ENCODE measurements around the gene SMPD3.

Gene SMPD3

GRCh38 chr16:68404736-68405345 is 43.5 kb downstream of the SMPD3 start:
- DNase-seq (ENCODE audit: low read depth) = no peak

- no peak for DNase-seq (ENCODE audit: low read depth)
Observed at GRCh38 chr16:68403704-68404103, 44.6 kb downstream of the SMPD3 start.

- no peak for DNase-seq (ENCODE audit: low read depth)
Observed at GRCh38 chr16:68403177-68403576, 45.1 kb downstream of the SMPD3 start.

GRCh38 chr16:68402748-68403040 is 45.6 kb downstream of the SMPD3 start:
- no peak for DNase-seq (ENCODE audit: low read depth)

- DNase-seq (ENCODE audit: low read depth) = no peak
Observed at GRCh38 chr16:68401871-68402747, 46.2 kb downstream of the SMPD3 start.

- no peak for DNase-seq (ENCODE audit: low read depth)
Observed at GRCh38 chr16:68400924-68401460, 47.3 kb downstream of the SMPD3 start.

DNA sequence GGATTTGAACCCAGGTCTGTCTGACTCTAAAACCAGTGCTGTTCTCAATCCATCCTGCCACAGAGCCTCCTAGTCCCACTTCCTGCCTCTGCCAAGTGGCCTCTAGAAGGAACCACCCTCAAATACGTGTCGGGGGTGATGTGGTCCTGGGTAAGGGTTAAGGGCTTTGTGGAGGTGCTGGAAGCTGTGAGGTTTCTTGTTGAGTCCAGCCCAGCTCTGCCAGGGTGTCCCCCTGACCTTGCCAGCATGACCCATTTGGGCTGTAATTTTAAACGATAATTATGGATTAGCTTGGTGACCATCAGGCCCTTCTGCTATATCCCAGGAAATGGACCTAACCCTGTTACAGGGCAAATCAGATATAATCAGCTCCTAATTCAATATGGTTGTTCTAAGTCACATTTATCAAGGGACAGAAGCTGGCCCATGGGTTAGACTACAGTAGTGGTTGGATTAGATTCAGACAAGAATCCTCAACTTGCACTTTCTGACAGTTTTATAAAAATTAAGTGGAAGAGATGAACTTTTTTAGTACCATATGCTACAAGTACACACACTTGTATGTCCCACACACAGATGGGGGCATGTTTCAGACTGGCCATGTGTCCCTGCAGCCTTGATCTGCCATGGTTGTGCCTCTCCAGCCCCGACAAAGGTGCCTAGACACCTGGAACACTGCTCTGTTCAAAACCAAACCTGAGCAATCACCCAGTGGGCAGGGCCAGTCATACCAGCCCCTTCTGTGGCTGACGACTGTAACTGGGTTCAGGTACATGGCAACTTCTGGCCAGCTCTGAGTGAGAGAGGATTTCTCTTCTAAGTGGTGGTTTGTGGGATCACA is 48.0 kb downstream of the SMPD3 start:
- no peak for DNase-seq (ENCODE audit: low read depth)

DNA sequence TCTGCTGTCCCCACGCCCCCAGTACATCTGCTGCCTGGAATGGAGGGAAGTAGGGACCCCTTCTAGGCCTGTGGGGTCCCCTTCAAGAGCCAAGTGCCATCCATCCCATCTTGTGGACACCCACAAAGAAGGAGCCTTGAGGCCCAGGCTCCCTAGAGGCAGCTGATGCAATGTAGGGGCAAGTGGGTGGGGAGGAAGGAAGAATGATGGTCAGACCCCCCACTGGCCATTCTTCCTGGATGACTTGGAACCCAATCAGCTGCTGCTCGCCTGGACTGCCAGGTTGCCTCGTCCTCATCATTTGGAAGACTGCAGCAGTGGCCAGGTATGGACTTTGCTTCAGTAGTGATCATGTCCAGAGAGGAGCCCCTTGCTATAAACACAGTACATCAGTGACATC is 48.9 kb downstream of the SMPD3 start:
- DNase-seq (ENCODE audit: low read depth) = no peak

- no peak for DNase-seq (ENCODE audit: low read depth)
Observed at GRCh38 chr16:68397710-68398201, 50.6 kb downstream of the SMPD3 start.

DNA sequence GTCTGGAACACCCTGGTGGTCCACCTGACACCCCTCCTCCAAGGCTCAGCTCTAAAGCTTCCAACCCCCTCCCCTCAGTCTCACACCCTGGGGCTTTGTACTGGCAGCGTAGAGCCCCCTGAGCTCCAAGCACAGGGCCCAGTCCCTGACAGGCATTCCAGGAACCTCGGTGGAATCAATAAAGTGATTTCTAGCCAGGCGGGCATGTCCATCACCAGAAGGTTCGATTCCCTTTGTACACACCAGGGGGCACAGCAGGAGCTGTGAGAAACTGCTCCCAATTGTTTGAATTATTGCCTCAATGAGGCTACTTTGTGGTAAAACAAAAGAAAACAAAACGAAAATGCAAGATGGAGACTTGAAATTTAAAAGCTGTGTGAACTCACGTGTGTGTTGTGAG is 51.8 kb downstream of the SMPD3 start:
- DNase-seq (ENCODE audit: low read depth) = no peak

GRCh38 chr16:68395815-68396214 is 52.5 kb downstream of the SMPD3 start:
- no peak for DNase-seq (ENCODE audit: low read depth)

GRCh38 chr16:68395167-68395786 is 53.0 kb downstream of the SMPD3 start:
- DNase-seq (ENCODE audit: low read depth) = no peak

GRCh38 chr16:68393333-68393732 is 55.0 kb downstream of the SMPD3 start:
- no peak for DNase-seq (ENCODE audit: low read depth)

DNA sequence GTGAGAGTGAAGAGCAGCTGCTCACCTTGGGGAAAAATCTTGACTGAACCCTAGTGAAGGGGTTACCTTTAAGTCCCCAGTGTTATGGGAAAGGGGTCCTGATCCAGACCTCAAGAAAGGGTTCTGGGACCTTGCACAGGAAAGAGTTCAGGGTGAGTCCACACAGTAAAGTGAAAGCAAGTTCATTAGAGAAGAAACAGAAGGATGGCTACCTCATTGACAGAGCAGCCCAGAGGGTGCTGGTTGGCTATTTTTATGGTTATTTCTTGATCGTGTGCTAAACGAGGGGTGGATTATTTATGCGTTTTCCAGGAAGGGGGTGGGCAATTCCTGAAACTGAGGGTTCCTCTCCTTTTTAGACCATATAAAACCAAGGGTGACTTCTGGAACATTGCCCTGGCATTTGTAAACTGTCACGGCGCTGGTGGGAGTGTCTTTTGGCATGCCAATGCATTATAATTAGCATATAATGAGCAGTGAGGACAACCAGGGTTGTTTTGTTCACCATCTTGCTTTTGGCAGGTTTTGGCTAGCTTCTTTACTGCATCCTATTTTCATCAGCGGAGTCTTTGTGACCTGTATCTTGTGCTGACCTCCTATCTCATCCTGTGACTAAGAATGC is 58.4 kb downstream of the SMPD3 start:
- DNase-seq (ENCODE audit: low read depth) = no peak

- DNase-seq (ENCODE audit: low read depth) = no peak
Observed at GRCh38 chr16:68389006-68389405, 59.3 kb downstream of the SMPD3 start.

- DNase-seq (ENCODE audit: low read depth) = no peak
Observed at GRCh38 chr16:68388124-68388523, 60.2 kb downstream of the SMPD3 start.

DNA sequence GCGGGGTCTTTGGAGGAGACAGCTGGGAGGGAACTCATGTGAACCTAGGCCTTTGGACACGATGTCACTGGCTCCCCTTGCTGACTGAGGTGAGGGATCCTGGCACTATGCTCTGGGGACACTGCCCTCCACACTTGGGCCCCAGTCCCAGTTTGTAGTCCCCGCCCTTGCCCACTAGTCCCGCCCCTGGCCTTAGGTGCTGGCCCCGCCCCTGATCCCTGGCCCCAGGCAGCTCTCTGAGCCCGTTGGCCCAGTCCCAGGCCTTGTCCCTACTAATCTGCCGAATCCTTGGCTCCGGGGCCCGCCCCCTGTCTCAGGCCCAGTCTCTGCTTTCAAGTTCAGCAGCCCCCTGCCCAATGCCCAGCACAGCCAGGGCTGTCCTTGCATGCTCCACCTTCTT is 61.0 kb downstream of the SMPD3 start:
- DNase-seq (ENCODE audit: low read depth) = no peak

- DNase-seq (ENCODE audit: low read depth) = no peak
Observed at GRCh38 chr16:68386628-68387027, 61.7 kb downstream of the SMPD3 start.

- DNase-seq (ENCODE audit: low read depth) = no peak
Observed at GRCh38 chr16:68385371-68385770, 62.9 kb downstream of the SMPD3 start.

GRCh38 chr16:68384288-68385161 is 63.8 kb downstream of the SMPD3 start:
- no peak for DNase-seq (ENCODE audit: low read depth)

DNA sequence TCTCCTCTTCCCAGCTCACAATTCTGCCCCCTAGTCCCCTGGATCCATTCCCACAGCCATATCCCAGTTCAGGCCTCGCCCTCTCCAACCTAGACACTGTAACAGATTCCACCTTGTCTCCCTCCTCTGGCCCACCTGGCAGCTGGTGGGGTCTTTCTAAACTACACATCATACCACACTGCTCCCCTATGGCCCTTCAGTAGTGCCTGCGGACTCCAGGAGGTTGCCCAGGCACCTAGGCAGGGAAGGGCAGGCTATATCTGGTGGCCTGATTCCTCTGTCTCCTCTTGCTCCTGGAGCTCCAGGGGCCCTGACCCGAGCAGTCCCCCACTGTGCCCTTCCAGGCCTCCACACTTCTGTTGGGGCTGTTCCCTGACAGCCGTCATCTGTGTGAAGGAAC is 64.5 kb downstream of the SMPD3 start:
- DNase-seq (ENCODE audit: low read depth) = no peak

All from stimulated activated CD8-positive, alpha-beta memory T cell treated with anti-CD3 and anti-CD28 coated beads, Interleukin-12 subunit alpha, Interleukin-12 subunit beta, amount 100 ng/mL, for 4 hours (primary cell).